HepG2 (cell line): ENCODE data around the gene PEPD. TPM values are rescaled to one million over a fixed set of nuclear protein-coding genes. Genes with fewer than 3 reads are reported as not detected.
A peak's percentile ranks its signal among the peaks of the same experiment; 100 is the strongest.

ENCODE experiments used
- ATAC-seq: fragments of 200-7000 bp; cut with Tn5 transposase; 3 replicates; pipeline ENCODE4 v1.9.1; 2020; ENCODE audit warnings: mild to moderate bottlenecking, moderate library complexity
- BruUV-seq: library from RNA; stranded (reverse); fragments of 400-500 nt; replicated peaks from 2 replicates; lab custom pipeline; 2021; lab: Mats Ljungman, UMichigan
- CTCF ChIA-PET: fragments of 300-600 bp; formaldehyde crosslinking; extraction: SDS; loops from one replicate; lab custom pipeline; 2021; ENCODE audit warnings: low total read pairs, inconsistent platforms, low intra/inter-chr PET ratio; lab: Yijun Ruan, JAX
- POLR2A ChIA-PET: fragments of 350-600 bp; sonication (Branson Sonifier 250); formaldehyde crosslinking; loops from one replicate; lab custom pipeline; 2020; ENCODE audit warnings: antibody characterized with exemption, inconsistent platforms; lab: Yijun Ruan, JAX
- DNase-seq: peaks from one replicate; pipeline ENCODE4 v3.0.0-alpha.2; 2015; ENCODE audit warnings: low spot score
- FAIRE-seq: peaks from 3 replicates; lab custom pipeline; 2011; peaks lifted over from hg19 to GRCh38; lab: Jason Lieb, UNC
- H2AFZ ChIP-seq: one replicate; pipeline ENCODE4 v1.6.1; 2011; ENCODE audit warnings: low read length, inconsistent platforms
- H3K27ac ChIP-seq: fragments of 300-600 bp; 3 replicates; pipeline ENCODE4 v1.8.0; 2011; ENCODE audit warnings: mixed run types, mild to moderate bottlenecking, mixed read lengths, low read length, inconsistent platforms; ENCODE audit not compliant: insufficient read depth; ENCODE audit errors: extremely low read length
- H3K27me3 ChIP-seq, 2 experiments: fragments of 200-600 bp in 1 of 2; 2 replicates in 1 of 2; 3 replicates in 1 of 2; pipeline versions ENCODE4 v1.6.0 to v1.8.0; 2011; ENCODE audit warnings: low read length in 2 of 2, mild to moderate bottlenecking in 2 of 2, moderate library complexity in 2 of 2, inconsistent platforms in 1 of 2; ENCODE audit not compliant: insufficient read depth in 2 of 2, control insufficient read depth in 1 of 2
- H3K36me3 ChIP-seq, 2 experiments: fragments of 200-600 bp in 1 of 2; replicated peaks in 1 of 2; 2 replicates in 1 of 2; 3 replicates in 1 of 2; pipeline versions ENCODE4 v1.5.1 to v1.8.0; 2011; ENCODE audit warnings: low read length in 2 of 2, inconsistent platforms in 1 of 2; ENCODE audit not compliant: insufficient read depth in 2 of 2, control insufficient read depth in 1 of 2
- H3K4me1 ChIP-seq: 2 replicates; pipeline ENCODE4 v1.5.1; 2012; ENCODE audit warnings: low read length, inconsistent platforms; ENCODE audit not compliant: insufficient read depth
- H3K4me2 ChIP-seq: 2 replicates; pipeline ENCODE4 v1.6.0; 2011; ENCODE audit warnings: low read depth, low read length, inconsistent platforms
- H3K4me3 ChIP-seq, 3 experiments: fragments of 200-600 bp in 1 of 3; sonication (generic), shearing (Covaris generic) in 1 of 3; replicated peaks in 1 of 3; 2 replicates each; pipeline ENCODE4 v1.5.1; 2011 to 2016; ENCODE audit warnings: low read length in 3 of 3, inconsistent platforms in 2 of 3, low read depth in 2 of 3, mild to moderate bottlenecking in 2 of 3, control low read depth in 1 of 3, mixed read lengths in 1 of 3; ENCODE audit not compliant: insufficient read depth in 1 of 3
- H3K79me2 ChIP-seq: one replicate; pipeline ENCODE4 v1.6.1; 2011; ENCODE audit warnings: low read length, inconsistent platforms; ENCODE audit not compliant: insufficient read depth
- H3K9ac ChIP-seq: 2 replicates; pipeline ENCODE4 v1.6.0; 2011; ENCODE audit warnings: mild to moderate bottlenecking, low read depth, low read length, inconsistent platforms; ENCODE audit not compliant: insufficient read depth
- H3K9me3 ChIP-seq: 2 replicates; pipeline ENCODE4 v1.5.1; 2012; ENCODE audit warnings: mild to moderate bottlenecking, low read length
- H4K20me1 ChIP-seq: 2 replicates; pipeline ENCODE4 v1.6.0; 2011; ENCODE audit warnings: inconsistent platforms, mild to moderate bottlenecking, low read length, moderate library complexity; ENCODE audit not compliant: insufficient read depth
- AGO2 ChIP-seq: fragments of 200-400 bp; formaldehyde crosslinking; optimal IDR thresholded peaks from 2 replicates; pipeline ENCODE3; 2017; ENCODE audit warnings: mild to moderate bottlenecking, low read depth, low read length, moderate library complexity
- EP300 ChIP-seq, 3 experiments: sonication (generic) in 1 of 3; formaldehyde crosslinking in 1 of 3; IDR thresholded peaks; 2 replicates each; pipeline versions ENCODE4 v1.5.1 to v1.6.1; 2011 to 2020; ENCODE audit warnings: low read depth in 2 of 3, low read length in 2 of 3, borderline replicate concordance in 1 of 3, improper control_type of control experiment in 1 of 3, mild to moderate bottlenecking in 1 of 3, missing genetic modification reagents in 1 of 3, moderate library complexity in 1 of 3
- FIP1L1 ChIP-seq: fragments of 200-400 bp; formaldehyde crosslinking; IDR thresholded peaks from 2 replicates; pipeline ENCODE4 v1.6.1; 2018; ENCODE audit warnings: low read depth, mild to moderate bottlenecking, low read length, moderate library complexity, borderline replicate concordance; ENCODE audit not compliant: insufficient read depth
- SPEN ChIP-seq: sonication (generic); formaldehyde crosslinking; IDR thresholded peaks from 2 replicates; pipeline ENCODE4 v1.5.1; 2020; ENCODE audit warnings: low read depth, mild to moderate bottlenecking, missing genetic modification reagents
- ZBTB38 ChIP-seq: sonication (generic); formaldehyde crosslinking; IDR thresholded peaks from 2 replicates; pipeline ENCODE4 v1.5.1; 2020; ENCODE audit warnings: mild to moderate bottlenecking, missing genetic modification reagents
- ZNF878 ChIP-seq: sonication (generic); formaldehyde crosslinking; IDR thresholded peaks from 2 replicates; pipeline ENCODE4 v1.8.1; 2023; ENCODE audit warnings: mild to moderate bottlenecking, missing genetic modification reagents, moderate library complexity
- WGBS: methylation state at CpG from one replicate; pipeline ENCODE4 v1.1.6; 2017; ENCODE audit warnings: low lambda C conversion rate; 5-methylcytosine and 5-hydroxymethylcytosine counted together
- in situ Hi-C: cut with HindIII; loops from 2 replicates; pipeline ENCODE4 v1.10.0; 2017; ENCODE audit warnings: low pct_unique_long_range_greater_than_20kb; ENCODE audit not compliant: extremely low pct_ligation_motif_present
- intact Hi-C: fragments of 100-400 bp; cut with micrococcal nuclease; formaldehyde crosslinking; loops from one replicate; pipeline ENCODE4 v1.10.0; 2022; ENCODE audit not compliant: unreplicated experiment
- polyA plus RNA-seq, 8 experiments: library from polyadenylated mRNA; depleted of rRNA in 3 of 8; stranded (reverse) in 7 of 8; unstranded in 1 of 8; fragments of >200 nt; fragmentation: Illumina TruSeq in 4 of 8; extraction: Trizol in 4 of 8; gene quantifications; 2 replicates each; pipeline versions ENCODE4 v1.2.1 to v1.2.3, GENCODE V29; 2011 to 2016; ENCODE audit warnings: low read depth in 4 of 8, missing spikeins in 1 of 8, mixed read lengths in 1 of 8; ENCODE audit not compliant: insufficient read depth in 1 of 8
- total RNA-seq, 5 experiments: library from RNA; depleted of rRNA; stranded (reverse); fragments of >200 nt; fragmentation: Illumina TruSeq; extraction: Trizol; gene quantifications; 2 replicates each; pipeline ENCODE4 v1.2.3, GENCODE V29; 2016; ENCODE audit warnings: low read depth in 1 of 5

Gene PEPD
- total and polyA plus RNA-seq, 2 of the 13 experiments (the other 11 are each of a cell fraction or from before 2014, with no cell fraction given) = 60.7 to 75.1 TPM

GRCh38 chr19:33399081-33399744, 122.4 kb downstream of the PEPD start:
- H3K27ac ChIP-seq = peak overlapping the region; percentile 95
- H3K4me1 ChIP-seq = peaks cover 100% of the 10 kb centered on the region
- H3K9me3 ChIP-seq = no peaks in the 10 kb centered on the region
- no peaks in the 10 kb centered on the region for H4K20me1 ChIP-seq
- in situ Hi-C loops (no loop called here), intact Hi-C loops (no loop called here)
- no peak overlapping the region for H2AFZ ChIP-seq
- no peaks in the 10 kb centered on the region for H3K27me3 ChIP-seq
- ATAC-seq = no peak
- H3K79me2 ChIP-seq = no peaks in the 10 kb centered on the region
- no peak for FAIRE-seq
- DNase-seq = no peak
- ChIA-PET POLR2A (interaction anchor here (0.7 to 3.4 kb wide), 8 partner anchors 22 to 121 kb away, joined by 3 to 19 read pairs (median 5); partner anchors contain the start of genes CEBPA and CEBPG), CTCF (no interaction called here)
- no peak overlapping the region for H3K9ac ChIP-seq
- no peaks in the 10 kb centered on the region for H3K36me3 ChIP-seq
- 95% methylated on average over 26 of the region's 28 CpGs for WGBS
- no peak overlapping the region for H3K4me2 ChIP-seq
- no TSS peak for BruUV-seq
- TF ChIP-seq ZBTB38 = peak; percentile 65
- no peak for TF ChIP-seq FIP1L1
- no peak for TF ChIP-seq ZNF878 (CRISPR knock-in tag)
- no peak for TF ChIP-seq EP300 (IDR thresholded peaks at IDR 0.05; ENCODE audit: low read depth in 2 of 2, low read length in 2 of 2)
- TF ChIP-seq EP300 (CRISPR knock-in tag; IDR thresholded peaks at IDR 0.05; ENCODE audit: borderline replicate concordance) = no peak
- 0 out of 2 replicates have a peak, but pooled peaks have one; percentile 17 for TF ChIP-seq SPEN (CRISPR knock-in tag)
- peak; percentile 35 for TF ChIP-seq AGO2
- no peak overlapping the region for H3K4me3 ChIP-seq
